ENCODE measurements around the gene MAFG.
"Not testable (repeated sequence)": the region's sequence is repeated elsewhere in the genome, so short reads cannot be mapped to it uniquely, and the experiment has no call there.

GRCh38 chr17:81953443-81953842 lies 25.9 kb upstream of the MAFG start:
- TF ChIP-seq CTCF (optimal IDR thresholded peaks at IDR 0.05 in 1 of 3, IDR thresholded peaks at IDR 0.05 in 1 of 3, conservative IDR thresholded peaks at IDR 0.05 in 1 of 3; ENCODE audit: extremely low read depth in 1 of 3, insufficient read depth in 2 of 3, low read length in 3 of 3); EZH2 (IDR thresholded peaks at IDR 0.05; ENCODE audit: low read length): not testable (repeated sequence)
